GM21423 (cell line): Measurements from ENCODE around the gene RAB31.

ENCODE experiments used
- ATAC-seq: cut with Tn5 transposase; IDR thresholded peaks from one replicate; pipeline ENCODE4 v1.9.1; 2021; ENCODE audit warnings: mild to moderate bottlenecking, moderate library complexity; ENCODE audit not compliant: unreplicated experiment

The RAB31 gene

DNA sequence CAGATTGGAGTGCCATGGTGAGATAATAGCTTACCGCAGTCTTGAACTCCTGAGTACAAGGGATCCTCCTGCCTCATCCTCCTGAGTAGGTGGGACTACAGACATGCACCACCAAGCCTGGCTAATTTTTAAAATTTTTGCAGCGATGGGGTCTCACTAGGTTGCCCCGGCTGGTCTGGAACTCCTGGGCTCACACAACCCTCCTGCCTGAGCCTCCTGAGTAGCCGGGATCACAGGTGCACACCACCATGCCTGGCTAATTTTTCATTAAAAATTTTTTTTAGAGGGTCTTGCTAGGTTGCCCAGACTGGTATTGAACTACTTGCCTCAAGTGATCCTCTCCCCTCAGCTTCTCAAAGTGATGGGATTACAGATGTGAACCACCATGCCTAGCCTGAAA lies 27.8 kb downstream of the RAB31 start:
- ATAC-seq = no peak

GRCh38 chr18:9736286-9736835 lies 28.3 kb downstream of the RAB31 start:
- no peak for ATAC-seq

- no peak for ATAC-seq
Observed at GRCh38 chr18:9737006-9737405, 28.9 kb downstream of the RAB31 start.

DNA sequence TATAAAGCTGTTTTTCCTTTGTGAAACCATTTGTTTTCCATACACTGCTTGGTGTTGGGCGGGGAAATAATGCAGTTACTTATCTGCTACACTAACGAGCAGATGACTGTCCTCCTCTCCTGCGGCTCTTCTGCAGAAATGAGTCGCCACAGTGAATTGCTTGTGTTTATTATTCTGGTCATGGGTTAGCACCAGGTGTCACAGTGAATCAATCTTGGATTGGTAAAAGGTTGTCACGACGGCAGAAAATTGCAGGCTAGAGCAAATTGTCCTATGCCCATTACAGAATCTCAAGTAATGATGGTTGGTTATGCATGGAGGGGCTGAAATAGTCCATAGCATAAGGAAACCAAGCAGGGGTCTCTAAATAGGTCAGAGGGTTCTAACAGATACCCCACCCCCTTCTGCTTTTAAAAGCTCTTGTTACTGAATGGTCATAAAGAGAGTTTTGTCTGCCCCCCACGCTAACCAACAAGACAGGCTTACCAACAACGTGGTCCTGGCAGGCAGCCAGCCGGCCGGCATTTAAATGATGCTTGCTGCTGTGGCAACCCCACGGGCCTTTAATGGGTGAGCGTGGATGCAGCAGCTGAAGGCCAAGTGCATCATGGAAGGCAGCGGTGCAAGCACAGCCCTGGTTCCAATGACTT lies 29.5 kb downstream of the RAB31 start:
- ATAC-seq = no peak

DNA sequence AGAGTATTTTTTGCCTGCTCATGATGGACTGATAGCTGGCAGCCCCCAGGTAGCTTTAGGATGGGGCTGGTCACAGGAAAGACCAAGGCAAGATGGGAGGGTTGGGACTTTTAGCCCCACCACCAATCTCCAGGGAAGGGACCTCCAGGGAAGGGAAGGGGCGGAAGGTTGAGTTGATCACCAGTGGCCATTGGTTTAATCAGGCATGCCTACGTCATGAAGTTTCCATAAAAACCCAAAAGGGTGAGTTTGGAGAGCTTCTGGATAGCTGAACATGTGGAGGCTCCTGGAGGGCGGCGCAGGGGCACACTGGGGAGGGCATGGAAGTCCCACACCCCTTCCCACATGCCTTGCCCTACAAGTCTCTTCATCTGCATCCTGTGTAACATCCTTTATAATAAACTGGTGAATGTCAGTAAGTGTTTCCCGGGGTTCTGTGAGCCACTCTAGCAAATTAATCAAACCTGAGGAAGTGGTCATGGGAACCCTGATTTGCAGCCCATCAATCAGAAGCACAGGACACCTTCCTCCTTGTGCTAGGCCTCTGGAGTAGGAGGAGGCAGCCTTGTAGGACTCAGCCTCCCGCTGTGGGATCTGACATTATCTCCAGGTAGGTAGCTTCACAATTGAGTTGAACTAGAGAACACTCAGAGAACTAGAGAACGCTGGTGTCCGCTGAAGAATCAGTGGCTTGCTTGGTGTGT lies 30.3 kb downstream of the RAB31 start:
- no peak for ATAC-seq

GRCh38 chr18:9739516-9739915 lies 31.4 kb downstream of the RAB31 start:
- no peak for ATAC-seq

- ATAC-seq = no peak
Observed at GRCh38 chr18:9740071-9740470, 32.0 kb downstream of the RAB31 start.

GRCh38 chr18:9741406-9741792 lies 33.3 kb downstream of the RAB31 start:
- no peak for ATAC-seq

- ATAC-seq = no peak
Observed at GRCh38 chr18:9741793-9742523, 33.9 kb downstream of the RAB31 start.

DNA sequence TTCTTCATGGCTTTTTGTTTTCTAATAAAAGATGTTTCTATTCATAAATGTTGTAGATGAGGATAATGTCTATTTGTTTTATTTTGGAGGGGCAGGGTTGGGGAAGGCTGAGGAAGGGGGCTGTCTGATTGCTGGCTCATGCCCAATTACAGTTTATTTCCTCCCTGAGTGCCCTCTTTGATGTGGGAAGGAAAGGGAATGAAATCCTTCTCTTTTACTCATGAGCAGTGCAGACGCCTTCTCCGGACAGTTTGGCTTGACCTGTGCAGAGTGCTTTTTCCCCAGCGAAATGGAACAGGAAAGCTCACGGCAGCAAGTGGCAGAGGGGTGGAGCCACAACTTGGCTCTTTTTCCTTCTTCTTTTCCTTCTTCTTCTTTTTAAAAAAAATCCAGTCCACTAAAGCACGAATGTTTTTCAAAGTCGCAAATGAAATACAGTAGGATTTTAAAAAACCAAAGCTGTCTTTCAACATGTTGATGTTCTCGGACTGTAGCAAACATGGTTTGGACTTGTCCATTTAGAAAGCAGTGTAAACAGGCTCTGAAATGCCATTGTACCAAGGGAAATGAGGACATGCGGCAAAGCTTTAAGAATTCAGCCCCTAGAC lies 34.5 kb downstream of the RAB31 start:
- ATAC-seq = no peak

DNA sequence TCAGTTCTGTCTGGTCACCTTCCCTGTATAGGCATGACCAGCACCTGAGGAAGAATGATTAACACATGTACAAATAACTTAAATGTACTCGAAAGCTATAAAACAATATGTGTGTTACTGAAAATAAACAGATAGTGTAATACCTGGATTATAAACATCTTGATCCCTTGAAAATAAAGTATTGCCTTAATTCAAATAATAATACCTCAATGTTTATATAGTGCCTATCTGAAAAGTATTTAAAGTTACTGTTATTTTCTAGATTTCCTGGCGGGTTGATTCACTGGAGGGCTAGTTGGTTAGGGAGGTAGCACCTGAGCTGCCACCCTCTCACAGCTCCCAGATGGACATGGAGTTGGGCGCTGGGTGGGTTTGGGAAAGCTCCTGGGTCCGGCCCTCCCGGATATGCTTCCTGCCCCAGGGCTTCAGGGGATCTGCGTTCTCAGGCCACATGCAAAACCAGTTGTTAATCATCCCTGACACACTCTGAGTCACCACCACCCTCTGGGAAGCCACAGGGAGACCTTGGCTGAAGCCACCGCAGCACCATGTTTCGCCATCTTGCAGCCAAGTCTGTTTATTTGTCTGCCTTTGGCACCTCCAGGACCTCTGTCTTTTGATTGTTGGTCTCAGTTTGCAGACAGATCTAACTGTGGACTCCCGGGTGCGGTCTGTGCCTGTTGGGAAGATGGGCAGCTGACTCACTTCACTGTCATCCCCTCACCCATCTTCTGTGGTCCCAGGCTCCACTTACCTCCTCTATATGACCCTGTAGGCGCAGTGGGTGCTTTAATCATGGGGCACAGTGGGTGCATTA lies 35.3 kb downstream of the RAB31 start:
- ATAC-seq = no peak

DNA sequence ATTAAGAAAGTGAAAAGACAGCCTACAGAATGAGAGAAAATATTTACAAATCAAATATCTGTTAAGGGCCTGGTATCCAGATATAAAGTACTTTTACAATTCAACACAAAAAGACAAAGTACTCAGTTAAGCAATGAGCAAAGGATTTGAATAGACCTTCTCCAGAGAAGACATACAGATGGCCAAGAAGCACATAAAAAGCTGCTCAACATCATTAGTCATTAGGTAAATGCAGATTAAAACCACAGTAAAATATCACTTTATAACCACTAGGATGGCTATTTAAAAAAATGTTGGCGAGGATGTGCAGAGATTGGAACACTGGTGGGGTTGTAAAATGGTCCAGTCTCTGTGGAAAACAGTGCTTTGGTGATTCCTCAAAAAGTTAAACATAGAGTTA lies 38.9 kb downstream of the RAB31 start:
- ATAC-seq = no peak

DNA sequence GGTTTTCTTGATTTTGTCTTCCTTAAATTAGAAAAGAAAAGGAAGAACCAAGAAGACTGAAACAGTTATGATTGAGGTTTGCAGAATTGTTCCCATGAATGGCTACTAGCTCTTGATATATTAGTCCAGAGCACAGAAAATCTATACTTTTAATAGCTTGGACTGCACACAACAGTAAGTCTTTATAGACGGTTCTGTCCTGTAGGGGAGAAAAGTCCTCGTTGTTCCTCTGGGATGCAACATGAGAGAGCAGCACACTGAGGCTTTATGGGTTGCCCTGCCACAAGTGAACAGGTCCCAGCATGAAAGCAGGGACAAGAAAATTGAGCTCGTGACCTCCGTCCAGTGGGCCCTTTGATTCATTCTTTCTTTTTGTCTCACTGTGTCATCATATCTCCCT lies 41.5 kb downstream of the RAB31 start:
- ATAC-seq = no peak

DNA sequence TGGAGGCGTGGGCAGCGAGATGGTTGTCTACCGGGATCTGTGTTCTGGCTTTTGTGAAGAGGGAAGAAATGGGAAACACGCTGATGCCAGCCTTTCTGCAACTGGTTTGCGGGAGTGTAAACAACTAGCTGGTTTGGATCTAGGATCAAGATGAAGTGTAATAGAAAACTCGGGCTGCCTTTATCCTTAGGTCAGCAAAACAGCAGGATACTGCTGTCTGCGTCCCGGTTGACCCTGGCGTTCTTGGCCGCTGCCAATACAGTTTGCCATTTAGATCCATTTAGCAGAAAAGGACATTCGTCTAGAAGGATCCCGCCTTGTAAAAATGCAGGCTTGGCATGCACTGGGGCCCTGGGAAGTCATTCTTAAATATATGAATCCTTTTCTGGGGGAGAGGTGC lies 42.0 kb downstream of the RAB31 start:
- ATAC-seq = no peak

DNA sequence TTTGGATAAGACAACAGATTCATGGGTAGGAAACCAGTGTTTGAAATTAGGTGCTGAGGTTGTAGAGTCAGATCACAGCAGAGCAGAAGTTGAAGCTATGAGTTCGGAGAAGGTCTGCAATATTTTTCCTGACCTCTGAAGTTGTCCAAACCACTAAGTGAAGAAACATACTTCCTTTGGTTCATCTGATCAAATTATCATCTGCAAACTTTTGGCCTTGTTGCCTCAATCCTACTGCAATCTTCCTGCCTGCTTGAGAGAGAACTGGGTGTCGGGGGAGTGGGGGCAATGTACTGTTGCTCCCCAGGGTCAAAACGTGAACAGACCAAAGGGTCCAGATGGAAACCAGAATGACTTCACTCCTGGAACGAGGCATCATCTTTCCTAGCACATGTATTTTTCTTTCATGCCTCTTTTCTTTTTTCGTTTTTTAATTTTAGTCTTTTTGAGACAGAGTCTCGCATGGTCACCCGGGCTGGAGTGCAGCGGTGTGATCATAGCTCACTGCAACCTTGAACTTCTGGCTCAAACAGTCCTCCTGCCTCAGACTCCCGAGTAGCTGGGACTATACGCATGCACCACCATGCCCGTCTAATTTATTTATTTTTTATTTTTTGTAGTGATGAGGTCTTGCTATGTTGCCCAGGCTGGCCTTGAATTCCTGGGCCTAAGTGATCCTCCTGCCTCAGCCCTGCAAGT lies 42.7 kb downstream of the RAB31 start:
- ATAC-seq = no peak

- ATAC-seq = no peak
Observed at GRCh38 chr18:9751371-9752031, 43.4 kb downstream of the RAB31 start.

- no peak for ATAC-seq
Observed at GRCh38 chr18:9753846-9754245, 45.7 kb downstream of the RAB31 start.

- ATAC-seq = no peak
Observed at GRCh38 chr18:9755110-9755509, 47.0 kb downstream of the RAB31 start.

DNA sequence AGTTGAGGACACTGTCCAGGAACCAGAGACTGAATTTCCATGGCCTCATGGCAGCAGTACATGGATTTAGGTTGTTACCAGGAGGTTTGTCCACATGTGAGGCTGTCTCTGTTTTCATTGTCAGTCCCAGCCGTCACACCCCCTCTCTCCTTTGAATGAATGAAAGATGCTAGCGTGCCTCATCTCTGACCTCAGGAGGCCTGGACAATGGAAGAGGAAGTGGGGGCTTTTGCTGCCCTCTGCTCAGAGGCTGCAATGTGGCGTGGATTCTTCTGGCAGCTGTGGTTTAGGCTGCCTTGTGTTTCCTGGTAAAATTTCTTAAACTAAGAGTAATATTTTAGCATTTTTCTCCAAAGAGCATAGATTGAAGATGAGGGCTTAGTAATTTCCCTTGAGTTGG lies 47.5 kb downstream of the RAB31 start:
- no peak for ATAC-seq
